Mucosa of stomach (tissue), 1 donor: ENCODE measurements around the gene VEGFB.

Experiments
- H3K27me3 ChIP-seq: one replicate; pipeline ENCODE4 v1.7.0; 2013; ENCODE audit warnings: mild to moderate bottlenecking, low read length; ENCODE audit not compliant: control insufficient read depth, insufficient read depth
- H3K36me3 ChIP-seq: one replicate; pipeline ENCODE4 v1.7.0; 2013; ENCODE audit warnings: low read length; ENCODE audit not compliant: control insufficient read depth, insufficient read depth
- H3K4me1 ChIP-seq: one replicate; pipeline ENCODE4 v1.7.0; 2013; ENCODE audit warnings: mild to moderate bottlenecking, low read length; ENCODE audit not compliant: control insufficient read depth, insufficient read depth
- H3K4me3 ChIP-seq: one replicate; pipeline ENCODE4 v1.7.0; 2013; ENCODE audit warnings: low read length
- H3K9ac ChIP-seq: one replicate; pipeline ENCODE4 v1.7.0; 2013; ENCODE audit warnings: mild to moderate bottlenecking, low read length, moderate library complexity
- H3K9me3 ChIP-seq: one replicate; pipeline ENCODE4 v1.7.0; 2013; ENCODE audit warnings: mild to moderate bottlenecking, low read length, moderate library complexity; ENCODE audit not compliant: control insufficient read depth
- donor health status: Pancreatic carcinoma.

Gene VEGFB

GRCh38 chr11:64288353-64288750, 54.0 kb downstream of the VEGFB start:
- Histone ChIP-seq H3K27me3 (peaks cover 34% of the 10 kb centered on the region), H3K9me3 (no peaks in the 10 kb centered on the region), H3K36me3 (no peaks in the 10 kb centered on the region), H3K4me3 (no peak overlapping the region), H3K4me1 (peaks cover 34% of the 10 kb centered on the region), H3K9ac (no peak overlapping the region)
